Measurements from ENCODE around the gene PTPRF. TPM values are rescaled to one million over a fixed set of nuclear protein-coding genes. Genes with fewer than 3 reads are reported as not detected.

Gene PTPRF
- total RNA-seq, 1 donor from 2014 or later: not detected

DNA sequence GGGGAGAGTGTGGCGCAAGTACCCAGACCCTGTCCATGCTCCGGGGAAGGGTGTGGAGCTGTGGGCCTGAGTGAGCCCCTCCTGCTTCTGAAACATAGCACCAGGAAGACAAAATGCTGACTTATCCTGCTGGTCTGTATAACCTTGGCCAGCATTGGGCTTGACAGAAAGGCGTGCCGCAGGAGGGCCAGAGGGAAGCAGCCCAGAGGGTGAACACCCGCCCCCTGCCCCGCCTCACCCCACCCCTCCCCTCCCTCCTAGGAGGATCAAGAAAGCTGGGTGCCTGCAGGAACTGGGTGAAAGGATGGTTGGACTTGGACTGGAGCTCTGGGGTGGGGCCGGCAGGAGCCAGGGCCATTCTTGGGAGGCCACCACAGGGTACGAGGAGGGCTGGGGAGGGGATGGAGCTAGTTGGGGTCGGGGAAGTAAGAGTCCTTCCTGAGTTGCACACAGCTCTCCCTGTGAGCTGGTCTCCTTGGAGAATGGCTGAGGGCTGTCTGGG, 27.1 kb downstream of the PTPRF start:
- ChIA-PET CTCF (no interaction called here), POLR2A (no interaction called here)
- DNase-seq: no peak
- intact Hi-C loops (cut with micrococcal nuclease): no loop called here
- TF ChIP-seq, protein P1, sequence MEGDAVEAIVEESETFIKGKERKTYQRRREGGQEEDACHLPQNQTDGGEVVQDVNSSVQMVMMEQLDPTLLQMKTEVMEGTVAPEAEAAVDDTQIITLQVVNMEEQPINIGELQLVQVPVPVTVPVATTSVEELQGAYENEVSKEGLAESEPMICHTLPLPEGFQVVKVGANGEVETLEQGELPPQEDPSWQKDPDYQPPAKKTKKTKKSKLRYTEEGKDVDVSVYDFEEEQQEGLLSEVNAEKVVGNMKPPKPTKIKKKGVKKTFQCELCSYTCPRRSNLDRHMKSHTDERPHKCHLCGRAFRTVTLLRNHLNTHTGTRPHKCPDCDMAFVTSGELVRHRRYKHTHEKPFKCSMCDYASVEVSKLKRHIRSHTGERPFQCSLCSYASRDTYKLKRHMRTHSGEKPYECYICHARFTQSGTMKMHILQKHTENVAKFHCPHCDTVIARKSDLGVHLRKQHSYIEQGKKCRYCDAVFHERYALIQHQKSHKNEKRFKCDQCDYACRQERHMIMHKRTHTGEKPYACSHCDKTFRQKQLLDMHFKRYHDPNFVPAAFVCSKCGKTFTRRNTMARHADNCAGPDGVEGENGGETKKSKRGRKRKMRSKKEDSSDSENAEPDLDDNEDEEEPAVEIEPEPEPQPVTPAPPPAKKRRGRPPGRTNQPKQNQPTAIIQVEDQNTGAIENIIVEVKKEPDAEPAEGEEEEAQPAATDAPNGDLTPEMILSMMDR (IDR thresholded peaks at IDR 0.05): no peak
- Mint-ChIP-seq H3K9me3 (no peaks in the 10 kb centered on the region), H3K4me3 (no peak overlapping the region), H3K27me3 (peaks cover 3% of the 10 kb centered on the region), H3K27ac (no peak overlapping the region), H3K36me3 (ENCODE audit: low read depth) (no peaks in the 10 kb centered on the region), H3K4me1 (no peaks in the 10 kb centered on the region)
- ATAC-seq (ENCODE audit: low read depth): no peak

DNA sequence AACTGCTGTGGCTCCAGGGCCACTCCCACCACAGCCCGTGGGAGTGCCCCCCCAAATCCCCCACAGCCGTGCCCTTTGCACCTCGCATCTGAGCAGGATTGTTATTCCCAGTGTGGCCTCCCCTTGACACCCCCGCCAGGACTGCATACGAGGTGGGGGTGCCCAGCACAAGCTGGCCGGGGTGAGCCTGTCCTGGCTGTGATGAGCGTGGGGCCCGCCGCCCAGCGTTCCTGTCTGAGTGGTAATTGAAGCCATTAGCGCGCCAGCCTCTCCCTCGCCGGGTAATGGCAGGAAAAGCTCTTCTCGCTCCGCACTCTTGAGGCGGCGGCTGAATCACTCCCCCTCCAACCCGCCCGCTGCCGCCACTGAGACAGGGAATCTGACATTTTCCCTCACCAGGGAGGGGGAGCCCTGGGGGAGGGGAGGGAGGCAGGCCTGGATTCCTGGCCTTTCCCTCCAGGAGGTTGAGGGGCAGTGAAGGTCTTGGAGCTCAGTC, 27.7 kb downstream of the PTPRF start:
- Mint-ChIP-seq H3K9me3 (no peaks in the 10 kb centered on the region), H3K4me3 (no peak overlapping the region), H3K27me3 (peaks cover 3% of the 10 kb centered on the region), H3K36me3 (ENCODE audit: low read depth) (no peaks in the 10 kb centered on the region), H3K4me1 (no peaks in the 10 kb centered on the region), H3K27ac (no peak overlapping the region)
- ChIA-PET POLR2A (no interaction called here), CTCF (no interaction called here)
- TF ChIP-seq, protein P1 (IDR thresholded peaks at IDR 0.05): no peak
- DNase-seq: no peak
- intact Hi-C loops (cut with micrococcal nuclease): no loop called here
- no peak for ATAC-seq (ENCODE audit: low read depth)

DNA sequence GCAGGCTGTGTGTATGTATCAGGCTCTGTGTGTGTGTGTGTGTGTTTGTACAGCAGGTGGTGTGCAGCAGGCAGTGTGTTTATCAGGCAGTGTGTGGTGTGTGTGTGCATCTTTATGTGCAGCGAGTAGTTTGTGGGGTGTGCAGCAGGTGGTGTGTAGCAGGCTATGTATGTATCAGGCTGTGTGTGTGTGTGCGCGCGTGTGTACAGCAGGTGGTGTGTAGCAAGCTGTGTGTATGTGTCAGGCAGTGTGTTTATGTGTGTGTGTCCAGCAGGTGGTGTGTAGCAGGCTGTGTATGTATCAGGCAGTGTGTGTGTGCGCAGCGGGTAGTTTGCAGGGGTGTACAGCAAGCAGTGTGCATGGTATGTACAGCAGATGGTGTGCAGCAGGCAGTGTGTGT, 29.0 kb downstream of the PTPRF start:
- TF ChIP-seq, protein P1 (IDR thresholded peaks at IDR 0.05): no peak
- intact Hi-C loops (cut with micrococcal nuclease): no loop called here
- no peak overlapping the region for H3K27ac Mint-ChIP-seq

DNA sequence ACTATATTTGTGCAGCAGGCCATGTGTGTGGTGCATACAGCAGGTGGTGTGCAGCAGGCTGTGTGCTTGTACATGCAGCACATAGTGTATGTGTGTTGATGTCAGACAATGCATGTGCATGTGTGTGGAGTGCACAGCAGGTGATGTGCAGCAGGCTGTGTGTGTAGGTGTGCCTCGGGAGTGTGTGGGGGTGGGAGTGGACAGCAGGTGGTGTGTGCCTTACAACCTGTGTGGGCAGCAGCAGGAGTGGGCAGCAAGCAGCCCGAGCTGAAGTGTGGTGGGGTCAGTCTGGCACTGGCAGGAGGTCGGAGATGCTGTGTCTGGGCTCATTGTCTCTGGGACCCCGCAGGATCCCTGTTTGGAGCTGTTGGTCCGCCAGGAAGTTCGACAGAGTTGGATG, 29.6 kb downstream of the PTPRF start:
- Mint-ChIP-seq H3K4me1 (no peaks in the 10 kb centered on the region), H3K27ac (no peak overlapping the region), H3K36me3 (ENCODE audit: low read depth) (no peaks in the 10 kb centered on the region), H3K27me3 (peaks cover 3% of the 10 kb centered on the region), H3K9me3 (no peaks in the 10 kb centered on the region), H3K4me3 (no peak overlapping the region)
- no peak for ATAC-seq (ENCODE audit: low read depth)
- TF ChIP-seq, protein P1 (IDR thresholded peaks at IDR 0.05): no peak
- intact Hi-C loops (cut with micrococcal nuclease): no loop called here
- DNase-seq: no peak
- ChIA-PET CTCF (no interaction called here), POLR2A (no interaction called here)

More for the DNA sequence above, 29.0 kb downstream of the PTPRF start:
- ChIA-PET CTCF (no interaction called here), POLR2A (no interaction called here)
- H3K9me3 Mint-ChIP-seq: no peaks in the 10 kb centered on the region
- H3K4me3 Mint-ChIP-seq: no peak overlapping the region
- ATAC-seq (ENCODE audit: low read depth): no peak
- H3K36me3 Mint-ChIP-seq (ENCODE audit: low read depth): no peaks in the 10 kb centered on the region
- H3K4me1 Mint-ChIP-seq: no peaks in the 10 kb centered on the region
- H3K27me3 Mint-ChIP-seq: no peaks in the 10 kb centered on the region
- DNase-seq: no peak

DNA sequence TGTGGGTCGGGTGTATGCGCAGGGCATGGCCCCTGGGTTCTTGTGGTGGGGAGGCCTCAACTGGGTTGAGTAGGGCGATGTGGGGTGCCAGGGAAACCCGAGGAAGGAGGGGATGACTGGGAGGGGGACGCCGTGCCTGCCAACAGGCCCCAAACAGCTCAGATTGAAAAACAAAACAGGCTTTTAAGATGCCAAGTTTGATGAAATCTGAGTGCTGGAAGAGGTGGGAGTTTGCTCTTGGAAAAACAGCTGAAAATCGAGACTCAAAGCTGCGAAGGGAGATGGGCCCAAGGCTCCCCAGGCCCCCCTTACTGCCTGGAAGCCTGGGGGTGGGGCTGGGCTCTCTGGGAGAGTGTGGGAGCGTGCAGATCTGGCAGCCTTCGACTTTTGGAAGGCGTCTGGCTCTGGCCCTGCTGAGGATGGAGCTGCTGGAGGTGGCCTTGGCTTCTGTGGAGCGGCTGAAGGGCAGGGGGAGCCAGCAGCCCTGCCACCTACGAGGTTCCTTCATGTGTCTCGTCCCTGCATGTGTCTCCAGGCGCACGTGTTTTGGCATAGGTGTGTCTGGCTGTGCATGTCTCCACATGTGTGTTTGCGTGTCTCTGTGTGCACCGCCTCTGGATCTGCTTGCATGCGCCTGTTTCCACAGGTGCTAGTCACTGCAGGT, 33.3 kb downstream of the PTPRF start:
- H3K36me3 Mint-ChIP-seq (ENCODE audit: low read depth): no peaks in the 10 kb centered on the region
- DNase-seq (no peak), ATAC-seq (ENCODE audit: low read depth) (no peak)
- no peak overlapping the region for H3K27ac Mint-ChIP-seq
- ChIA-PET CTCF (no interaction called here), POLR2A (interaction anchor here (0.8 kb wide), 1 partner anchor 86 kb away, joined by 3 read pairs; no protein-coding TSS in a partner anchor)
- intact Hi-C loops (cut with micrococcal nuclease): no loop called here
- peaks cover 2% of the 10 kb centered on the region for H3K4me1 Mint-ChIP-seq
- no peaks in the 10 kb centered on the region for H3K9me3 Mint-ChIP-seq
- no peak overlapping the region for H3K4me3 Mint-ChIP-seq
- TF ChIP-seq, protein P1 (IDR thresholded peaks at IDR 0.05): no peak
- peaks cover 10% of the 10 kb centered on the region for H3K27me3 Mint-ChIP-seq
